Choroid plexus epithelial cell (primary cell): ENCODE measurements around the gene TLR2.
A peak's percentile ranks its signal among the peaks of the same experiment; 100 is the strongest.

Experiments used
- DNase-seq: peaks from one replicate; pipeline ENCODE4 v3.0.0-alpha.2; 2010; ENCODE audit warnings: low read depth
- H3K4me3 ChIP-seq: 2 replicates; pipeline ENCODE4 v1.5.1; 2011; ENCODE audit warnings: low read depth, mild to moderate bottlenecking, control low read depth, low read length, moderate library complexity
- CTCF ChIP-seq: conservative IDR thresholded peaks from 2 replicates; pipeline ENCODE4 v1.5.1; 2011; ENCODE audit warnings: low read depth, mild to moderate bottlenecking, control low read depth, inconsistent platforms, low read length, moderate library complexity

Gene TLR2

GRCh38 chr4:153647975-153648374 lies 36.1 kb upstream of the TLR2 start:
- TF ChIP-seq CTCF: no peak
- no peak overlapping the region for H3K4me3 ChIP-seq
- no peak for DNase-seq

GRCh38 chr4:153649572-153649991 lies 34.5 kb upstream of the TLR2 start:
- H3K4me3 ChIP-seq: no peak overlapping the region
- DNase-seq: peak; percentile 51
- peak; percentile 62 for TF ChIP-seq CTCF

GRCh38 chr4:153651116-153651515 lies 33.0 kb upstream of the TLR2 start:
- H3K4me3 ChIP-seq: no peak overlapping the region
- DNase-seq: peak; percentile 29
- no peak for TF ChIP-seq CTCF

GRCh38 chr4:153651587-153651986 lies 32.5 kb upstream of the TLR2 start:
- H3K4me3 ChIP-seq: no peak overlapping the region
- DNase-seq: peak; percentile 53
- no peak for TF ChIP-seq CTCF

GRCh38 chr4:153652051-153652784 lies 31.9 kb upstream of the TLR2 start:
- H3K4me3 ChIP-seq: no peak overlapping the region
- peak; percentile 45 for DNase-seq
- no peak for TF ChIP-seq CTCF

GRCh38 chr4:153655002-153655541 lies 29.0 kb upstream of the TLR2 start:
- no peak overlapping the region for H3K4me3 ChIP-seq
- no peak for DNase-seq
- no peak for TF ChIP-seq CTCF

- no peak overlapping the region for H3K4me3 ChIP-seq
- no peak for TF ChIP-seq CTCF
- DNase-seq: peak; percentile 67
Observed at GRCh38 chr4:153655928-153656327, 28.2 kb upstream of the TLR2 start.
